ENCODE data around the gene HASPIN.

GRCh38 chr17:3759597-3760216 lies 36.0 kb downstream of the HASPIN start:
- TF ChIP-seq POLR2A (IDR thresholded peaks at IDR 0.05; ENCODE audit: low read depth, low read length), result no peak
- TF ChIP-seq TAF1 (IDR thresholded peaks at IDR 0.05; ENCODE audit: borderline replicate concordance, low read depth, low read length), result no peak
- no peak for TF ChIP-seq POLR2AphosphoS5 (IDR thresholded peaks at IDR 0.05; ENCODE audit: low read depth, low read length)

All from GM12892 (cell line).